A204.1 (cell line): Measurements from ENCODE around the gene KRTAP10-1.
"Not testable (repeated sequence)": the region's sequence is repeated elsewhere in the genome, so short reads cannot be mapped to it uniquely, and the experiment has no call there.

Experiments used
- FAIRE-seq: peaks from 2 replicates; lab custom pipeline; 2012; peaks lifted over from hg19 to GRCh38; lab: Jason Lieb, UNC

Gene KRTAP10-1

DNA sequence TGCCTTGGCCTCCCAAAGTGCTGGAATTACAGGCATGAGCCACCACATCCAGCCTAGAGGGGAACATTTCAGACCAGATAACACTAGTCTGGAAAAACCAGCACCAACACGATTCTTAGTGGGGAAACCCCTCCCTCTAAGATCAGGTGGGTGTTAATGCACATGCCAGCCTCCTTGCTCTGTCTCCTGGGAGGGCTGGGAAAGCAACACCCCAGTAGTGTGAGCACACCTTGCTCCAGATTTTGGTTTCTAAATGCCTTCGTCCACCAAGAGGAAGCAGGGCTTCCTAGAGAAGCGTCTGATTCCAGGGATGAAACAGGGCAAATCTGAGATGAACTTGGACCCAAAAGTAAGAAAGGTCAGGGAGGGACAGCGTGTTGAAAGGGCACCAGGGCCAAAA lies 31.3 kb upstream of the KRTAP10-1 start:
- FAIRE-seq = no peak

DNA sequence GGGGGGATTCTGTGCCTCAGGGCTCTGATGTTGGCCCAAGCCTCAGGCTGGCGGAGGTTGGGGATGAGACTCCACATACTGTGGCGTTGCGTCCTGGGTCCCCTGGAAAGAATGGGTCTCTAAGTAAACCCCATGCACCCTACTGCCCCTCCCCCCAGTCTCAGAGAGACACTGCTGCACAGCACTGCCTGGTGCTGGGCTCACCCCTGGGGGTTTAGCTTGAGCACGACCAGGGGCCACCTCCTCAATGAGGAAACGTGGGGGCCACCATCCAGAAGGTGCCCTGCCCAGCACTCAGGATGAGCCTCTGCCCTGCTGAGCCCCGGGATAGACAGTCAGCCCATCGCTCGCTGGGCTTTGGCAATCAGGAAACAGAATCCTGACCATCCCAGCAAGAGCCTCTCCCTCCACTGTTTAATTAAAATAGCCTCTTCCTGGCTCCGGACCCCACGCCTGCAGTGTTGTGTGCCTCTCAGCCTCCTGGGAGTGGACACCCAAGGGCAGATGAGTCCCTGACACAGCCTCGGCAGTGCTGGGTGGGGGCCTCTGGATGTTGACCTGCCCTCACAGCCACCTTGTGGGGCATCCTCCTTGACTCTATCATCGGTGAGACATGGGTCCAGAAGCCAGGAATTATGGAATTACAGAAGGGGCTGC lies 30.0 kb upstream of the KRTAP10-1 start:
- FAIRE-seq = no peak

DNA sequence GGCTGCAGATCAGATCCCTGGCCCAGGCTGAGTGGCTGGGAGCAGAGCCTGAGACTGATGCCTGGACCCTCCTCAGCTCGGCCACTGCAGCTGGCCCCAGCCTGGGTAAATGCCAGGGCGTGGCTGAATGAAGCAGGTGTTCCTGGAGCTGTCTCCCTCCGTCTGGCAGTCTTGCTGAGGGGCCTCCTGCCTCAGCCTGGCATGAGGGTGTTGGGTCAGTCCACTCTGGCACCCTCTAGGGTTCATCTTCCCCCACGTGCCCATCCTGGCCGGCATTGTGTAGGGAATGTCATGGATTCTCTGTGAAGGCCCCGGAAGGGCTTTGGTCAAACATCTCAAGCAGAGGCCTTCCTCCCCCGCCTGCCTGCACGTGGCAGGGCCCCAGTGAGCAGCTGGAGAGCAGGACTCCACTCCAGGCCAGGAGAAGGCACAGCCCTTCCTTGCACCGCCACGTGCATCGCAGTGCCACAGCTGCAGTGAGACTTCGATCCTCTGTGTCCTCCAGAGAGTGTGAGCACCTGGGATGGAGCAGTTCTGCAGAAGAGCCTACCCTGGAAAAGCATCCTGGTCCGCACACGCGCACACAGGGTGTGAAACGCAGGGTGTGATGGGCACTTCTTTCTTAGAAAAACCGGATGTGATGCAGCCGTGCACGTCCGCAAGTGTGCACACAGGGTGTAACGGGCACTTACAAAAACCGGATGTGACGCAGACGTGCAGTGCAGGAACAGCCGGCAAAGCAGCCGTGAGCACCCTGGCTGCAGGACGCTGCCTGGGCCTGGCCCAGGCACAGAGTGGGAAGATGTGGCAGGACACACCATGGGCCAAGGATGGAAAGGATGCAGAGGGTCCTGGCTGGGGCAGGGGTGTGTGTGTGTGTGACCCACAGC lies 28.9 kb upstream of the KRTAP10-1 start:
- no peak for FAIRE-seq

DNA sequence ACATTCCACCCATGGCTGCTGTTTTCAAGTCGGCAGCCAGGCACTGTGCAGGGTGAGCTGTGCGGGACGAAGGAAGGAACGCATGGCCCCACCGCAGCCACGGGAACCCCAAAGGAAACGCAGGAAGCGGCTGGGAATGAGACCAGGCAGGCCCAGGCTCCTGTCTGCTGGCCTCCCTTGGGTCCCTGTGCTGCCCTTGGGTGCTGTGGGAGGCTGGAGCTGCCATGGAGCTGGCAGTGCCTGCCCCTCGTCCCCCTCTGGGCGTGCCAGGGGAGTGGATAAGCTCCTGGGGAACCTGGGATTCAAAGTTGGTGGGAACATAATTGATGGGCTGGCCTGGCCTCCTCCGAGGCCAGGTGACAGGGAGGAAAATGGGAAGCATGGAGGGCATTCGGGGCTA lies 28.3 kb upstream of the KRTAP10-1 start:
- no peak for FAIRE-seq

DNA sequence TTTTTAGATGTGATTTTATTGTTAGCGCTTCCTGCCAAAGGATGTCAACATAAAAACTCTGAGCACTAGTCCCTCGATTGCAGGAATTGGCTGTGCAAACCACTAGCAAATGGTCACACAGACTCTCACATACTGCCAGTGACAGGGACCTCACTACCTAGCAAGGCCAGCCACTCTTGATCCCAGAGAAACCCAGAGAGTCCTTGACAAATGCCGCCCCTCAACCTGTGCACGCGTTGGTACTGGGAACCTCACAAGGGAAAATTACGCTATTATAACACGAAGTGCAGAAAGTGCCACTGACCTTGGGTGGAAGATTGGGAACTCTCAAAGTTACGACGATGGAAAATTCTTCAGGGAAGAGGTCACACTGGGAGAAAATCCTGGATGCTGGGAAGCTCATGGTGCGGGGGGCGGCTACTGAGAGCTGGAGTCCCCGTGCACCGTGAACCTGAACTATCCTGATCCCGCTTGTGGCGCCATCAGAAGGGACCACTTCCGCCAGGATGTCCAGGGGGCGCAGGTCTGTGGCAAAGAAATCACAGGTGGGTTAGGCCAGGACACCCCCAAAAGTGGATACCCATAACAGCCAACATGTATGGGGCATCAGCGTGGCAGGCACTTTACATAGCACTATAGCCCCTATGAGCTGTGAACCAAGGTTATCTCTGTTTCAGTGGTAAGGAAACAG lies 27.6 kb upstream of the KRTAP10-1 start:
- no peak for FAIRE-seq

DNA sequence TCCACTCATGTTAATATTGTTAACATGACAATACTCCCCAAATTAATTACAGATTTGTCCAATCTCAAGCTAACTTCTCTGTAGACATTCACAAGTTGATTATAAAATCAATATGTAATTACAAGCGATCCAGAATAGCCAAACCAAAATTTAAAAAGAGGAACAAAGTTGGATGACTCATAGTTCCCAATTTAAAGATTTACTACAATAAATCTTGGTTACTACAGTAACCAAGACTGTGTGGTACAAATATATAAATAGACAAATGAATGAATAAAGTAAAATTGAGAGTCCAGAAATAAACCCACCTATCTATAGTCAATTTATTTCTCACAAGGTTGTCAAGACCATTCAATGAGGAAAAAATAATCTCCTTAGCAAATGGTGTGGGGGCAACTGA lies 26.4 kb upstream of the KRTAP10-1 start:
- FAIRE-seq = no peak

DNA sequence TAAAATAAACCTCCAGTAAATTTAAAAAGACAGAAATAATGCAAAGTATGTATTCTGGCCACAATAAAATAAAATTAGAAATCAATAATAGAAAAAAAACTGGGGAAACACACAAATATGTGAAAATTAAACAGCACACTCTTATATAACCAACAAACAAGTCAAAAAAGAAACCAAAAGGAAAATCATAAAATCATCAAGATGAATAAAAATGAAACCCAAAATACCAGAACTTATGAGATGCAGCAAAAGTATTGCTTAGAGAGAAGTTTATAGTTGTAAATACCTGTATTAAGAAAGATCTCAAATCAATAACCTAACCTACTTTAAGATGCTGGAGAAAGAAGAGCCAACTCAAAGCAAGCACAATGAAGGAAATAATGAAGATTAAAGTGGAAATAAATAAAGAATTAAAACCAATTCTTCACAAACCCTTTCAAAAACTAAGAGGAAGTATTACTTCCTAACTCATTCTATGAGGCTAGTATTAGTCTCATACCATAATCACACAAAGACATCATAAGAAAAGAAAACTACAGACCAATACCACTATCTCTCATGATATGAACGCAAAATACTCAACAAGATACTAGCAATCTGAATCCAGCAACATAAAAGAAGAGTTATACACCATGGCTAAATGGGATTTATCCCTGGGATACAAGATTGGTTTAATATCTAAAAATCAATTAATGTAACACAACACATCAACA lies 25.0 kb upstream of the KRTAP10-1 start:
- no peak for FAIRE-seq

DNA sequence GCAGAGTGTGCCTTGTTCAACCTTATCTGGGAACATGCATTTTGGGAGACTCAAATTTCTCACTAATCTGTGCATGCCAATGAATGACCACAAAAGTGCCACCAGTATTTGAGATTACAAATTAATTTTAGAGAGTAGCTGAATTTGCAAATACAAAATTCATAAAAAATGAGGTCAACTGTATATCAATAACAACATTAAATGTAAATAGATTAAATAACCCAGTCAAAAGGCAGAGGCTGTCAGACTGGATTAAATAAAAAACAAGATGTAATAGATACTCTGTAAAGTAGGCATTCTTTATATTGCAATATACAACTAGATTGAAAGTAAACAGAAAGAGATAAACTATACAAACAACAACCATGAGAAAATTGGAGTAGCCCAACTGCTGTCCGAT lies 24.1 kb upstream of the KRTAP10-1 start:
- no peak for FAIRE-seq

DNA sequence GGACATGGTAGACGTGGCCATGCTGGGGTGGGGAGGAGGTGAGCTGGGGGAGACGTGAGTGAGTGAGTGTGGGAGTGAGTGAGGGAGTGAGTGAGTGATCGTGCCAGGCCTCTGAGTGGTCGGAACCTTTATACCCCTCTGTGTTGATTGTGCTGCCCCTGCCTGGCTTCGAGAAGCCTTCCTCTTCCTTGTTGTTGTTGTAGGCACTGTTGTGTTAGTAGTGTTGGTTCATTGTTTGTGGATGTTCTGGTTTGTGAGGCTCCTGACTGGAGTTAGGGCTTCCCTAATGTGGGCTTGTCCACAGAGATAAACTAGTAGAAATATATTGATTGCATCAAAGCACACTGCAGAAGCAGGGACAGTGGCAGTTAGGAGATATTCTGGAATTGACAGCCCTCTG lies 18.7 kb upstream of the KRTAP10-1 start, which contains the start of gene KRTAP10-3:
Gene KRTAP10-3 (minus strand): TSS at position 101 of the 400 bp plus-strand sequence. CDS start 80 bp downstream, at position 21.
- FAIRE-seq = no peak

DNA sequence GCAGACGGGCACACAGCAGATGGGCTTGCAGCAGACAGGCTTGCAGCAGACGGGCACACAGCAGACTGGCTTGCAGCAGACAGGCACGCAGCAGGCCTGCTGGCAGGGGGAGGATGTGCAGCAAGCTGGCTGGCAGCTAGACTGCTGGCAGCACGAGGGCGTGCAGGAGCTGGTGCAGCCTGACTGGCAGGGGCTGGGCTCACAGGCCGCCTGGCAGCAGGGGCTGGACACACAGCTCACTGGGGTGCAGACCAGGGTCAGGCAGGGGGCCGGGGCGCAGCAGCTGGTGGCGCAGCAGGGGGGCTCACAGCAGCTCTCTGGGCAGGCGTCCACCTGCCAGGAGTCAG lies 18.3 kb upstream of the KRTAP10-1 start:
- not testable (repeated sequence) for FAIRE-seq

DNA sequence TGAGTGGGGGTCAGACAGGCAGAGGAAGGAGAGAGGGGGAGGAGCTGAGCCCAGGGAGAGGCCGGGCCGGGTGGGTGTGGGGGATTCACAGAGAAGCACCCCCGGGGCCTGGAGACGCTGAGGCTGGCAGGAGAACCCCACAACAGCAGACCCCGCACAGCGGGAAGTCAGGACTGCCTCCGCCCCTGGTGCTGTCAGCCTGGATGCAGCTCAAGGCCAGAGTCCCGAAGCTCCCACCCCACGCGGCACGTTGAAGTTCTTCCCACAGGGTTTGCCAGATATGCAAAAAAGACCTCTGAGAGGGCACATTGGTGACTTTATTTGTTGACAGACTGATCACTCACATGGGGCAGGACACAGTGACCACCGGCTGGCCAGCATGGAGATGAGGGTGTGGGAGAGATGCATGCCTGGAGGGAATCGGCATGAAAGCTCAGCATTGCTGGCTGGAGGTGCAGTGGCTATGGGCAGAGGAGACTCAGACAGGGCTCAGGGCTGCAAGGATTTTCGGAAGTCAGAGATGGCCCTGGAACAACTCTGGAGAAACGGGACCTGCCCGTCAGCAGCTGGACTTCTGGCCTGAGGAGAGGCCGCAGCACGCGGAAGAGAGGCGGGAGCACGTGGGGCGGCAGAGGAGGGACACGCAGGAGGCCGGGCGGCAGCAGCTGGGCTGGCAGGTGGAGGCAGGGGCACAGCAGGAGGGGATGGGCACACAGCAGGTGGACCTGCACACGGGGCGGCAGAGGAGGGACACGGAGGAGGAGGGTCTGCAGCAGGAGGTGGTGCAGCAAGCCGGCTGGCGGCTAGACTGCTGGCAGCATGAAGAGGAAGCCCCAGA lies 17.7 kb upstream of the KRTAP10-1 start:
- FAIRE-seq = no peak

DNA sequence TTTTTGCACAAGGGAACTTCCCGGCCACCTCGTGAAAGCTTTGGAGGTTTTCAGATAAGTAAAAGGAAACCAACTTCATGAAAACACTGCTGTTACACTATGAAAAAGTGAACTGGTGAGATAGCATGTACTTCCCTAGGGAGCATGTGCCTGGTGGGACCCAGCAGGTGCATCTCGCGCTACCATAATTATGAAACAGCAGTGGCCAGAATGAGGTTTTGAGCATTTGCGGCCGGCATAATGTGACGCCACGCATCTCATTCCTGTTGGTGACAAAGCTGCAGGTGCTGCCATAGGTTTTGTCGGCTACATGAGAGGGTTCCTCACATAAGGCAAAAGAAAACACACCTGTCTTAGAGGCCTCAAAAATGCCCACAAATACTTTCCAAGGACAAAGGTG lies 16.9 kb upstream of the KRTAP10-1 start:
- FAIRE-seq = no peak

DNA sequence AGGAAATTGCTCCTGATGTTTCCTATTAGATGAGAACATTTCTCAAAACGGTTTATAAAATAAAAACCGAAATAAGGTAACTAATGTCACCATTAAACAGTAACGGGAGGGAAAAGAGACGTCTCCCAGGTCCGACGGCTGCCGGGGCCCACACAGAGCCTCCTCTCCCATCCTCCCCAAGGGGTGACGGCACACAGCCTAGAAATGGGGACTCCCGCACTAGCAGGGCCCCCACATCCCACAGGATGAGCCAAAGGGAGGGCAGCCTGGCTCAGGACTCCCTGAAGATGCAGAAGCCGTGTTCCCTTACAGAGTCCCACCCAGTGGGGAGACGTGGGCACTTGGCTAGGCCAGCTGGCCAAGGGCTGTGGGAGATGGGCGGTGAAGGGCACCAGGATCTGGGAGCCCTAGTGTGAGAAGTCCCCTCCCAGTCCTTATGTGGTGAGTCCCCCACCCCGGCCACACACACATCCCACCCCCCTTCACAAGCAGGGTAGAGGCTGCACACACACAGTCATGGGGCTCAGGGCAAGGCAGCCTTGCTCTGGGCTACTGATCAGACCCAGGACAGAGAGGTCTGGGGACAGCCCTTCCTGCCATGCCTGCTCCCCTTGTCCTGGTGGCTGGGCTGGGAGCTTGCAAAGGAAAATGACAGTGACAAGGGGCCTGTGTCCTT lies 15.3 kb upstream of the KRTAP10-1 start:
- FAIRE-seq = no peak

DNA sequence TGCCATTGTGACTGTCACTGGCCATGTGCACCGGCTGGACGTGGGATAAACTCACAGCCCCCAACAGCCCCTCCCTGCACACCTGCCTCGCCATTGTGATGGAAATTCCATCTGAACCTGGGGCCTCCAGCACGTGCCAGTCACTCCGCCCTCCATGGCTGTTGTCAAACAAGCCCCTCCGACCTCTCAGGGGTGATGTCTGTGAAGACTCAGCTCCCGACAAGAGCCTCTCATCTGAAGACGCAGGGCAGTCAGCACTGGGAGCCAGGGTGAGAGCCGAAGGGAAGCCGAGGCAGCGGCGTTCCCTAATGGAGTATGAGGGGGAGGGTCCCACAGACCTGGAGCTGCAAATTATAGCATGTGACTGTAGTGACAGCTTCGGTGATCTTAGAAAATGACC lies 12.7 kb upstream of the KRTAP10-1 start:
- FAIRE-seq = no peak

DNA sequence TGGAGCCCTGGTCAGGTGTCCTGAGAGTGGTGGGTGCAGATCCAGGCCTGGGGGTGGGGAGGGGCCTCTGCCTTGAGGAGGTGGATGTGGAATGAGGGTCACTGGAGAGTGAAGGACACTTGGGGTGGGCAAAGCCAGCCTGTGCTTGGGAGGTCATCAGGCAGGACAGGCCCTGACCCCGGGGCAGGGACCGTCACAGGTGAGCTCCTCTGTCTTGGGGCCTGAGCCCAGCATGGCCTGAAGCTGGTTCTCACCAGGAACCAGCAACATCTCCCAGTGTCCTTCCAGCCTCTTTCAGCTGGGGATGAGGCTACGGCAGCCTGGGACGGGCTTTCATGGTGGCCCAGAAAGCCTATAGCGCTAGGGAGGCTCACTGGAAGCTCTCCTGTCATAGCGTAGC lies 12.1 kb upstream of the KRTAP10-1 start:
- no peak for FAIRE-seq

DNA sequence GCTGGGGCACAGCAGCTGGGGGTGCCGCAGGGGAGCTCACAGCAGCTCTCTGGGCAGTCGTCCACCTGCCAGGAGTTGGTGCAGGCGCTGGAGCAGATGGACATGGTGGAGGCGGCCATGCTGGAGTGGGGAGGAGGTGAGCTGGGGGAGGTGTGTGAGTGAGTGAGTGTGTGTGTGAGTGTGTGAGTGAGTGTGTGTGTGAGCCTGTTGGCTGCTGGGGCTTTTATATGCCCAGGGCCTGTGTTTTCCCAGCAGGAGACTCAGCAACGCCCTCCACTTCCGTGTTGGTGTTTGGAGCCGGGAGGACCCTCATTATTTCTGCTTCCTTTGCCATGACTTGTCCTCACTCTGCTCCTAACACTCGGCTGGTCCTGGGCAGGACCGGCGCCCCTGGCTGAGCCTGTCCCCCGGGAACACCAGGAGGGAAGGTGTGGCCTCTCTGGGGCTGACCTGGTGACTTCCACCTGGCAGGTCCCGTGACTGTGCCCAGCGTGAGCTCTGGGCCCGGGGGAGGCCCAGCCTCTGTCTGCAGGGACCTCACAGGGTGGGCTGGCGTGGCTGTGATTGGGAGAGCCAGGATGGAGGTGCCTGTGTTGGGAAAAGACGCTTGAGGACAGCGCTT lies 11.5 kb upstream of the KRTAP10-1 start, which contains the start of gene KRTAP10-2:
Gene KRTAP10-2 (minus strand): TSS at position 166 of the 622 bp plus-strand sequence. CDS start 47 bp downstream, at position 119.
- FAIRE-seq = no peak

DNA sequence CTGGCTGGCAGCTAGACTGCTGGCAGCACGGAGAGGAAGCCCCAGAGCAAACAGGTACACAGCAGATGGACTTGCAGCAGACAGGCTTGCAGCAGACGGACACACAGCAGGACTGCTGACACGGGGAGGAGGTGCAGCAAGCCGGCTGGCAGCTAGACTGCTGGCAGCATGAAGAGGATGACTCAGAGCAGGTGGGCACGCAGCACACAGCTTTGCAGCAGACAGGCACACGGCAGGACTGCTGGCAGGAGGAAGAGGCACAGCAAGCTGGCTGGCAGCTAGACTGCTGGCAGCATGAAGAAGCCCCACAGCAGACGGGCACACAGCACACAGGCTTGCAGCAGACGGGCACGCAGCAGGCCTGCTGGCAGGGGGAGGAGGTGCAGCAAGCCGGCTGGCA lies 10.8 kb upstream of the KRTAP10-1 start:
- FAIRE-seq = no peak

DNA sequence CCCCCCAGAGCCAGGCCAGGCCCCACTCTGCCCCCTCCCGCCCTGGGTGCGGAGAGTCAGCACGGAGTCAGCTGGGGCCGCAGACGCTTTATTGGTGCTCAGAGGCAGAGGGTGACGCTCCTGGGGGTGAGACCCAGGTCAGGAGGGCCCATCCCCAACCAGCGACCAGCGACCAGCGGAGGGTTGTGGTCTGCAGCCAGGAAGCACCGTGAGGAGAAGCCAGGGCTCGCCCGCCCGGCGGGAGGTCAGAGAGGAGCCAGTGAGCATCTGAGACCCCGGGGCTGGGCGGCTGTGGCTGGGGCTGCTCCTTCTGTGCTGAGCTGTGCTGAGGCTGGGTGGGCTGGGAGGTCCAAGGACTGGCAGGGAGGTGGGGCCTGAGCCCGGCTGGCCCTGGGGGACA lies 10.3 kb upstream of the KRTAP10-1 start:
- FAIRE-seq = not testable (repeated sequence)

DNA sequence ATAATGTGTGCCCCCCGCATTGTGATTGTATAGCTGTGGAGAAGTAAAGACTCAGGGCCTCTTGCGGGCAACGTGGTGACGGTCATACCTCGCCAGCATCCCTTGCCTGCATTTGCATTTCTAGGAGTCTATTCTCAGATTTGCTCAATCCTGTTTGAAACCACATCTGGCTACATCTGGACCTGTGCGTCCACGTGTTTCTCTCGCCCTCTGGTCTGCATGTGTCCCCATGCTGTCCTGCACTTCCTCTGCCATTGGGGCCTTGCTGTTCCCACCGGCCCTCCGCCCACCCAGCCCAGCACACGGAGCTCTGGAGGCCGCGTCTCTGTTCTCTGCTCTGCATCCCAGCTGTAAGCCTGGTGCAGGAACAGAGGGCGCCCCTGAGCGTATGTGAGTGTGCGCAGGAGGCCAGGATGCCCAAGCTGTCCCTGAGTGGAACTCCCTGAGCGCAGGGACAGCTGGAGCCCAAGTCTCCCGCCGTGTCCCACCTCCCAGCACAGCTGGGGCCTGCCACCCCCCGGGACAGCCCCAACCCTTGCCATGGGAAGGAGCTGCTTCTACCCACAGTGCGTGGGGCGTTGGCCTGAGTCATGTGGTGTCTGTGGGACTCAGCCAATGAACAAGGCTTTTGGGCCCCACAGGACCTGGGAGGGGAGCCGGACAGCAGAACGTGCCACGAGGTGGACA lies 9.7 kb upstream of the KRTAP10-1 start:
- FAIRE-seq = no peak

DNA sequence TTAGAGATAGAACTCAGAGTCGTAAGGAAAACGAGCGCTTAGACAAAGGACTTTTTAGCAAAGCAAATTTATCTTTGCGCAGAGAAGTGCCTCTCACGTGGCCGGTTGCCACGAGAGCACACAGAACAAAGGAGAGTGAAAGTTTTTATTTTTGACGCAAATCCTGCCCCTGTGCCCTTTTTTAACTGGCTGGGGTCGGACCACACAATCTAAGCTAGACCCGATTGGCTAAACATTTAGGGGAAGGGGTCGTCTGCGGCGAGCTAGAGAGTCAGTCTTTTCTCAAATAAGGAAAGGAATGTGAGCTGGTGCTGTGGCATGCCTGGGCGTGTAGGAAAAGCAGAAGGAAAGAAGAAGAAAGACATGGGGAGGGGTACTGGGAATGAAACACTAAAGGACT lies 8.9 kb upstream of the KRTAP10-1 start:
- FAIRE-seq = no peak
